ENCODE measurements around the gene SLC6A2.
A peak's percentile ranks its signal among the peaks of the same experiment; 100 is the strongest.
"Not testable (repeated sequence)": the region's sequence is repeated elsewhere in the genome, so short reads cannot be mapped to it uniquely, and the experiment has no call there.

Gene SLC6A2

GRCh38 chr16:55710466-55710865, 54.7 kb downstream of the SLC6A2 start:
- DNase-seq (ENCODE audit: low read depth in 3 of 3) = no peak

- peak; percentile 11 to 41 (median 14) for DNase-seq (ENCODE audit: low read depth in 3 of 3)
These were observed 56.4 kb downstream of the SLC6A2 start for GRCh38 chr16:55711959-55712876.

GRCh38 chr16:55713103-55713502, 57.3 kb downstream of the SLC6A2 start:
- DNase-seq (ENCODE audit: low read depth in 3 of 3) = no peak

DNA sequence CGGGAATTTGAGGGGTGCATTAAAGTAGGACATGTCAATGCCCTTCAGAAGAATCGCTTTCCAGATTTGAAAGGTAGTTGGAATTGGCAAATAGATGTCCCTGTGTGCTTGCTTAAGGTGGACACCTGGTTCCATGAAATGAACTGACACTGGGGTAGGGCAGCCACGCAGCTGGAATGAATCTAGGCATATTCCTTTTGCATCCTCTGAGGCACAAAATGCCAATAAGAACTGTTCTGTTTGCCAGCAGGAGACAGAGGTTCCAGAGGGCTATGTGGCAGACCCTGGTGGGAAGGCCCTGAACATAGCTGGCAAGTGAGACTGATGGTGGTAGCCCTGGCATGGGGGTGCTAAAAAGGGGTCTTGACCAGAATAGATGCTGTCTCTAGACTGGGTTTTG, 61.5 kb downstream of the SLC6A2 start:
- DNase-seq (ENCODE audit: low read depth in 3 of 3) = no peak

DNA sequence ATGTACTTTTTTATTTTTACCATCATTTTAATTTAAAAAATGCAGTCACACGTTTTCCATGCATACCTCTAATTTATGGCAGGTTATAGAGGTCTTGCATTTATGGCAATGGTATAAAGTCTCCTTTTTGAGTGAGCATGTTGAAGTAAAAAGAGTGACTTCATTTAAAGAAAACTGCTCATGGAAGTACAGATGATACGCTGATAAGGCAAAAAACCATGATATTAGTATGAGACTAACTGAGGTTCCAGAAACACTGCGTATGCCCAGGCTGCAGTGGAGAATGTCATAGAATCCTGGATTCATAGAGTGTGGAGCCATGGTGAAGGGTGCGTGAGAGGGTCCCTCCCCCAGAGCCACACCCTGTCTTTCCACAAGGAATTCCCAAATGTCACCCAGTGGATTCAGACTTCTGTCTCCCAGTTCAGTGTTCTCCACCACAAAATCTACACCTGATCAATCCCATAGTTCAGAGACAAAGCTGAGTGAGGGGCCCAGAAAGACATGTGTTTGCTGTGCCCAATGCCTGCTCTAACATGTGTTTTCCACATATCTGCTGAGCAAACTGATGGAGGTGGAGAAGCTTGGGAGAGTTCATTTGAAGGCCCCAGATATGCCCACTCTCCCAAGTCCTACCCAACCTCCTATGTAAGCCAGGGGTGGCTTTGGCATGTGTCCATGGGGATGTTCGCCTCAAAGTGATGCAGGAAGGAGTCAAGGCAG, 69.4 kb downstream of the SLC6A2 start:
- no peak for DNase-seq (ENCODE audit: low read depth in 3 of 3)

GRCh38 chr16:55728797-55729196, 73.0 kb downstream of the SLC6A2 start:
- DNase-seq (ENCODE audit: low read depth in 3 of 3) = no peak

DNA sequence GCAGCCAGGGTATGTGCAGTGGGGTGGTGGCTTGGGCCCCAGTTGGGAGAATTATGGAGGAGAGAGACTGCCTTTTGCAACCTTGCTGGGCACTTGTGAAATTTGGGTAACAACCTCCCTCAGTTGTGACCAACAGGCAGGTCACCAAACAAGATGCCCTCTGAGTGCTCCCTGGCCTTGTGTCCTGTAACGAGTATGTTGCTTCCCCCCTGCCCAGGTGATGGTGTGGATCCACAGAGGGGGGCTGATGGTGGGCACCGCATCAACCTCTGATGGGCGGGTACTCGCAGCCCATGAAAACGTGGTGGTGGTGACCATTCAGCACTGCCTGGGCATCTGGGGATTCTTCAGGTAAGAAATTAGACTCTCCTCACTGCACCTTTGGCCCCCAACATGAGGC, 74.3 kb downstream of the SLC6A2 start:
- no peak for DNase-seq (ENCODE audit: low read depth in 3 of 3)

GRCh38 chr16:55732496-55732895, 76.7 kb downstream of the SLC6A2 start:
- DNase-seq (ENCODE audit: low read depth in 3 of 3) = no peak

DNA sequence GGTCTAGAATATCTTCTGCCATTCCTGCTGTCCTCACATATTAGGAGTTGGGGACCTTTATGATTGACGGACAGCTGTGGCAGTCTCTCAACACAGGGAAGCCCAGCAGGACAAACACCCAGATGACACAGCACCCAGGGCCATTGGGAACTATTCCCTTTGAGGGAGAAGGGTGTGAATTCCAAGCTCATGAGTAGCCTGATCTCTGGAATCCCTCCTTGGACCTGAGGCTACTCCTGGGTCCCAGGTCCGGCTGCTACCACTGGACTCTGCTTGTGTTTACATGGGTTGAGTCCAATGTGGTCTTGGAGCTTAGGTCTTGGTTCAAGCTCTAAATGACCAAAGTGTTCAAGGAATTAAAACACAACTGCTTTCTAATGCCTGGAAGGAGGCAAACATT, 78.9 kb downstream of the SLC6A2 start:
- DNase-seq (ENCODE audit: low read depth in 3 of 3) = no peak

GRCh38 chr16:55735120-55735781, 79.5 kb downstream of the SLC6A2 start:
- no peak for DNase-seq (ENCODE audit: low read depth in 3 of 3)

DNA sequence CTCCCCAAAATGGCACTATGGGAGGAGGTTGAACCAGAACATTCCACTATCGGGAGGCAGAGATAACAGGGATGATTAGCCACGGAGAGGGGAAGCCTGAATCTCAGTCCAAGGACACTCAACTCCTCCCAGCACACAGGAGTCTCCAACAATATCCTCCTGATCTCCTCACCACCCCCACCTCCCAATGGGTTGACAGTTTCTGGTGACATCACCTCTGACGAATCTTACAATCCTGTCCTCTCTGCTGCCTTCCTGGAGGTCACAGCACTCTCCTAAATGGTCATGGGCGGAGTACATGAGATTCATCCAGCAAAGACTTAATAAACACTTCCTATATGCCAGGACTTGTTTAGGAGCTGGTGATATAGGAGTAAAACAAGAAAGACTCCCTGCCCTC, 80.9 kb downstream of the SLC6A2 start:
- no peak for DNase-seq (ENCODE audit: low read depth in 3 of 3)

GRCh38 chr16:55737318-55737717, 81.5 kb downstream of the SLC6A2 start:
- no peak for DNase-seq (ENCODE audit: low read depth in 3 of 3)

GRCh38 chr16:55737966-55738365, 82.2 kb downstream of the SLC6A2 start:
- DNase-seq (ENCODE audit: low read depth in 3 of 3) = no peak

DNA sequence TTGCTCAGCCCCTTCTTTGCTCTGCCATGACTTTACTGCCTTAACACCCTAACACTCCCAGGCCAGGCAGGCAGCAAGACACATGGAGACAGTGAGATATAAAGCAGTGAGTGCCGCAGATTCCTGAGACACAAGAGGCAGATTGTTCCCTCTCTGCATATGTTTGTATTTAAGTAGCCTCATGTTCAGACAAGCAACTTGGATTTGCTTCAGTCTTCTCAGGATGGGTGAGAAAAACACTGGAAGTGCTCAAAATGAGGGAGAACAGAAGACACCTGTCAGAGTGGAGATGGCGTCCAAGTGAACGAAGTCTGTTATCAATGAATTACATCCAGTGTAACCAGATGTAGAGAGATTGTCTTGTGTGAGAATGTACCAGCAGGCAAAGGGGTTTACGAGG, 90.3 kb downstream of the SLC6A2 start:
- no peak for DNase-seq (ENCODE audit: low read depth in 3 of 3)

- DNase-seq (ENCODE audit: low read depth in 3 of 3) = no peak
These were observed 92.0 kb downstream of the SLC6A2 start for GRCh38 chr16:55747785-55748184.

DNA sequence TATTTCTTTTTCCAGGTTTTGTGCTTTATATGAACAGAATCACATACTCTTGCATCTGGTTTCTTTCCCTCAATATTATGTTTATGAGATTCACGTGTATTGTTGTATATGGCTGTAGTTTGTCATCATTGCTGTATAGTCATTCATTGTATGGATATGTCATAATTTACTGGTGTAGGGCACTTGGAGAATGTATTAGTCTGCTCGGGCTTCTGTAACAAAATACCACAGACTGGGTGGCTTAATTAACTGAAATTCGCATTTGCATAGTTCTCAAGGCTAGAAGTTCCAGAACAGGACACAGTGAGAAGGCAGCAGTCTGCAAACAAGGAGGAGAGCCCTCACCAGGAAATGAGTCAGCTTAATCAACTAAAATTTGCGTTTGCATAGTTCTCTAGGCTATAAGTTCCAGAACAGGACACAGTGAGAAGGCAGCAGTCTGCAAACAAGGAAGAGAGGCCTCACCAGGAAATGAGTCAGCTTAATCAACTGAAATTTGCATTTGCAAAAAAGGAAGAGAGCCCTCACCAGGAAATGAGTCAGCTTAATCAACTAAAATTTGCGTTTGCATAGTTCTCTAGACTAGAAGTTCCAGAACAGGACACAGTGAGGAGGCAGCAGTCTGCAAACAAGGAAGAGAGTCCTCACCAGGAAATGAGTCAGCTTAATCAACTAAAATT, 96.8 kb downstream of the SLC6A2 start:
- DNase-seq (ENCODE audit: low read depth in 3 of 3) = not testable (repeated sequence)

DNA sequence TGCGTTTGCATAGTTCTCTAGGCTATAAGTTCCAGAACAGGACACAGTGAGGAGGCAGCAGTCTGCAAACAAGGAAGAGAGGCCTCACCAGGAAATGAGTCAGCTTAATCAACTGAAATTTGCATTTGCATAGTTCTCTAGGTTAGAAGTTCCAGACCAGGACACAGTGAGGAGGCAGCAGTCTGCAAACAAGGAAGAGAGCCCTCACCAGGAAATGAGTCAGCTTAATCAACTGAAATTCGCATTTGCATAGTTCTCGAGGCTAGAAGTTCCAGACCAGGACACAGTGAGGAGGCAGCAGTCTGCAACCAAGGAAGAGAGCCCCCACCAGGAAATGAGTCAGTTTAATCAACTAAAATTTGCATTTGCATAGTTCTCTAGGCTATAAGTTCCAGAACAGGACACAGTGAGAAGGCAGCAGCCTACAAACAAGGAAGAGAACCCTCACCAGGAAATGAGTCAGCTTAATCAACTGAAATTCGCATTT, 97.4 kb downstream of the SLC6A2 start:
- DNase-seq (ENCODE audit: low read depth in 3 of 3) = not testable (repeated sequence)
